Neural cell (in vitro differentiated cells): ENCODE measurements around the gene KRT38. TPM values are rescaled to one million over a fixed set of nuclear protein-coding genes. Genes with fewer than 3 reads are reported as not detected.

Experiments used
- H2AFZ ChIP-seq: fragments of 200-600, 300-800 bp; sonication (generic), shearing (Covaris generic); 2 replicates; pipeline ENCODE4 v1.6.0; 2014; ENCODE audit warnings: low read depth, mild to moderate bottlenecking, antibody characterized with exemption, low read length, moderate library complexity
- H3F3A ChIP-seq: fragments of 200-600 bp; shearing (Covaris generic); 2 replicates; pipeline ENCODE4 v1.6.1; 2016; ENCODE audit warnings: mild to moderate bottlenecking, moderate library complexity, mixed read lengths, antibody characterized with exemption, low read length; ENCODE audit not compliant: insufficient read depth, poor library complexity, severe bottlenecking
- H3K27ac ChIP-seq: fragments of 200-600, 300-800 bp; sonication (generic), shearing (Covaris generic); 2 replicates; pipeline ENCODE4 v1.5.1; 2014; ENCODE audit warnings: mild to moderate bottlenecking, low read length, moderate library complexity
- H3K27me3 ChIP-seq: fragments of 300-800, 200-600 bp; sonication (generic), shearing (Covaris generic); 2 replicates; pipeline ENCODE4 v1.6.0; 2014; ENCODE audit warnings: mild to moderate bottlenecking, low read depth, low read length, moderate library complexity; ENCODE audit not compliant: insufficient read depth
- H3K36me3 ChIP-seq: fragments of 300-800, 200-600 bp; sonication (generic), shearing (Covaris generic); 2 replicates; pipeline ENCODE4 v1.5.1; 2014; ENCODE audit warnings: mild to moderate bottlenecking, antibody characterized with exemption, low read length, moderate library complexity; ENCODE audit not compliant: insufficient read depth
- H3K4me2 ChIP-seq: fragments of 300-800, 200-600 bp; sonication (generic), shearing (Covaris generic); 2 replicates; pipeline ENCODE4 v1.6.0; 2014; ENCODE audit warnings: mild to moderate bottlenecking, low read length
- H3K4me3 ChIP-seq: fragments of 300-800, 200-600 bp; sonication (generic), shearing (Covaris generic); 2 replicates; pipeline ENCODE4 v1.5.1; 2014; ENCODE audit warnings: mild to moderate bottlenecking, low read length, moderate library complexity
- H3K79me2 ChIP-seq: fragments of 200-600 bp; shearing (Covaris generic); replicated peaks from 2 replicates; pipeline ENCODE4 v1.6.0; 2014; ENCODE audit warnings: mild to moderate bottlenecking, low read length, moderate library complexity; ENCODE audit not compliant: insufficient read depth
- H3K9ac ChIP-seq: fragments of 300-800, 200-600 bp; sonication (generic), shearing (Covaris generic); 2 replicates; pipeline ENCODE4 v1.6.1; 2016; ENCODE audit warnings: mild to moderate bottlenecking, low read length, mixed read lengths
- H3K9me2 ChIP-seq: fragments of 200-600 bp; shearing (Covaris generic); 2 replicates; pipeline ENCODE4 v1.6.1; 2016; ENCODE audit warnings: mild to moderate bottlenecking, low read length, mixed read lengths; ENCODE audit not compliant: insufficient read depth
- H3K9me3 ChIP-seq: fragments of 200-600, 300-800 bp; sonication (generic), shearing (Covaris generic); 2 replicates; pipeline ENCODE4 v1.6.1; 2016; ENCODE audit warnings: mild to moderate bottlenecking, mixed run types, low read length, moderate library complexity, mixed read lengths
- H4K20me1 ChIP-seq: fragments of 200-600 bp; shearing (Covaris generic); 2 replicates; pipeline ENCODE4 v1.6.1; 2016; ENCODE audit warnings: mild to moderate bottlenecking, mixed run types; ENCODE audit not compliant: insufficient read depth
- CTCF ChIP-seq: fragments of 450-650 bp; IDR thresholded peaks from 2 replicates; pipeline ENCODE4 v1.5.1; 2014; ENCODE audit warnings: antibody characterized with exemption, mild to moderate bottlenecking, moderate library complexity; ENCODE audit not compliant: poor library complexity, severe bottlenecking
- EP300 ChIP-seq: fragments of 450-650 bp; conservative IDR thresholded peaks from 2 replicates; pipeline ENCODE4 v1.6.1; 2014; ENCODE audit warnings: antibody characterized with exemption, mild to moderate bottlenecking, moderate library complexity; ENCODE audit not compliant: poor library complexity, severe bottlenecking
- EZH2 ChIP-seq: fragments of 200-600, 300-800 bp; shearing (Covaris generic), sonication (generic); IDR thresholded peaks from 2 replicates; pipeline ENCODE4 v1.6.1; 2014; ENCODE audit warnings: antibody characterized with exemption, low read length, borderline replicate concordance, mild to moderate bottlenecking; ENCODE audit not compliant: insufficient read depth, poor library complexity, severe bottlenecking
- MXI1 ChIP-seq: fragments of 450-650 bp; conservative IDR thresholded peaks from 2 replicates; pipeline ENCODE4 v1.6.1; 2014; ENCODE audit warnings: antibody characterized with exemption, mild to moderate bottlenecking; ENCODE audit not compliant: poor library complexity, severe bottlenecking
- POLR2AphosphoS5 ChIP-seq: IDR thresholded peaks from 2 replicates; pipeline ENCODE4 v1.6.1; 2012
- RAD21 ChIP-seq: fragments of 450-650 bp; conservative IDR thresholded peaks from 2 replicates; pipeline ENCODE4 v1.6.1; 2014; ENCODE audit warnings: antibody characterized with exemption, mild to moderate bottlenecking, moderate library complexity
- REST ChIP-seq: IDR thresholded peaks from 2 replicates; pipeline ENCODE4 v1.6.1; 2012; ENCODE audit warnings: borderline replicate concordance
- SMC3 ChIP-seq: fragments of 450-650 bp; conservative IDR thresholded peaks from 2 replicates; pipeline ENCODE4 v1.6.1; 2014; ENCODE audit warnings: antibody characterized with exemption, mild to moderate bottlenecking, moderate library complexity; ENCODE audit not compliant: poor library complexity
- TAF1 ChIP-seq: IDR thresholded peaks from 2 replicates; pipeline ENCODE4 v1.6.1; 2012; ENCODE audit warnings: low read depth
- polyA plus RNA-seq: library from polyadenylated mRNA; depleted of rRNA; stranded (reverse); fragments of >200 nt; gene quantifications from 2 replicates; pipeline ENCODE4 v1.2.3, GENCODE V29; 2014

The KRT38 gene
- polyA plus RNA-seq, 1 donor from 2014 or later = not detected

GRCh38 chr17:41483991-41484826, 43.4 kb upstream of the KRT38 start:
- no peaks in the 10 kb centered on the region for H3K9me3 ChIP-seq
- H3F3A ChIP-seq = no peaks in the 10 kb centered on the region
- H2AFZ ChIP-seq = no peak overlapping the region
- H3K9ac ChIP-seq = no peak overlapping the region
- H4K20me1 ChIP-seq = no peaks in the 10 kb centered on the region
- H3K36me3 ChIP-seq = no peaks in the 10 kb centered on the region
- H3K27ac ChIP-seq = no peak overlapping the region
- no peaks in the 10 kb centered on the region for H3K27me3 ChIP-seq
- H3K79me2 ChIP-seq = no peaks in the 10 kb centered on the region
- no peaks in the 10 kb centered on the region for H3K9me2 ChIP-seq
- TF ChIP-seq REST = no peak
- no peak for TF ChIP-seq MXI1
- TF ChIP-seq RAD21 = no peak
- no peak for TF ChIP-seq EZH2
- TF ChIP-seq SMC3 = no peak
- TF ChIP-seq EP300 = no peak
- H3K4me2 ChIP-seq = no peak overlapping the region
- H3K4me3 ChIP-seq = no peak overlapping the region

GRCh38 chr17:41483531-41483930, 42.7 kb upstream of the KRT38 start:
- no peaks in the 10 kb centered on the region for H4K20me1 ChIP-seq
- H3K9me2 ChIP-seq = no peaks in the 10 kb centered on the region
- H3K36me3 ChIP-seq = no peaks in the 10 kb centered on the region
- H3K4me3 ChIP-seq = no peak overlapping the region
- no peak overlapping the region for H3K9ac ChIP-seq
- H2AFZ ChIP-seq = no peak overlapping the region
- H3K27ac ChIP-seq = no peak overlapping the region
- no peak overlapping the region for H3K4me2 ChIP-seq
- no peaks in the 10 kb centered on the region for H3K27me3 ChIP-seq
- H3K9me3 ChIP-seq = no peaks in the 10 kb centered on the region
- TF ChIP-seq EP300 (no peak), REST (no peak), POLR2AphosphoS5 (no peak), MXI1 (no peak), EZH2 (no peak), RAD21 (no peak), CTCF (no peak), TAF1 (no peak), SMC3 (no peak)
- no peaks in the 10 kb centered on the region for H3K79me2 ChIP-seq
- no peaks in the 10 kb centered on the region for H3F3A ChIP-seq
